Activated CD8-positive, alpha-beta T cell treated with anti-CD3 and anti-CD28 coated beads for 36 hours (primary cell): ENCODE results near the gene ARHGAP25. TPM values are rescaled to one million over a fixed set of nuclear protein-coding genes. Genes with fewer than 3 reads are reported as not detected.

Source experiments
- ATAC-seq: fragments of 200-7000 bp; cut with Tn5 transposase; one replicate; pipeline ENCODE4 v1.10.0; 2021; ENCODE audit warnings: mild to moderate bottlenecking, moderate library complexity
- CTCF ChIA-PET: fragments of 350-600 bp; sonication (Branson Sonifier 250); formaldehyde crosslinking; loops from one replicate; lab custom pipeline; 2021; ENCODE audit warnings: antibody characterized with exemption; lab: Charles Lee
- POLR2A ChIA-PET: fragments of 350-600 bp; sonication (Branson Sonifier 250); formaldehyde crosslinking; loops from one replicate; lab custom pipeline; 2021; ENCODE audit warnings: antibody characterized with exemption; lab: Charles Lee
- DNase-seq: peaks from one replicate; pipeline ENCODE4 v3.0.0-alpha.2; 2020
- H3K27ac Mint-ChIP-seq: one replicate; pipeline ENCODE4 v1.8.0; 2021; ENCODE audit warnings: mild to moderate bottlenecking, mixed read lengths
- H3K27me3 Mint-ChIP-seq: one replicate; pipeline ENCODE4 v1.8.0; 2021; ENCODE audit warnings: mixed read lengths
- H3K36me3 Mint-ChIP-seq: one replicate; pipeline ENCODE4 v1.8.0; 2021; ENCODE audit warnings: low read depth, mixed read lengths
- H3K4me1 Mint-ChIP-seq: one replicate; pipeline ENCODE4 v1.8.0; 2021; ENCODE audit warnings: low read depth, mixed read lengths
- H3K4me3 Mint-ChIP-seq: one replicate; pipeline ENCODE4 v1.8.0; 2021; ENCODE audit warnings: mild to moderate bottlenecking, moderate library complexity, mixed read lengths
- H3K9me3 Mint-ChIP-seq: one replicate; pipeline ENCODE4 v1.8.0; 2021; ENCODE audit warnings: mixed read lengths
- intact Hi-C: fragments of 100-400 bp; cut with micrococcal nuclease; formaldehyde crosslinking; loops from one replicate; pipeline ENCODE4 v1.10.0; 2022
- total RNA-seq, 2 experiments: library from RNA; stranded (reverse); gene quantifications; one replicate each; pipeline ENCODE4 v1.2.3, GENCODE V29; 2021
- TF ChIP-seq, protein P1 (sequence below): fragments of 200-600 bp; IDR thresholded peaks from one replicate; pipeline ENCODE4 v1.8.0; 2022; ENCODE audit warnings: antibody characterized with exemption, mild to moderate bottlenecking

ARHGAP25 gene
- total RNA-seq, 2 experiments from 2014 or later: 59.3 to 61.5 TPM

DNA sequence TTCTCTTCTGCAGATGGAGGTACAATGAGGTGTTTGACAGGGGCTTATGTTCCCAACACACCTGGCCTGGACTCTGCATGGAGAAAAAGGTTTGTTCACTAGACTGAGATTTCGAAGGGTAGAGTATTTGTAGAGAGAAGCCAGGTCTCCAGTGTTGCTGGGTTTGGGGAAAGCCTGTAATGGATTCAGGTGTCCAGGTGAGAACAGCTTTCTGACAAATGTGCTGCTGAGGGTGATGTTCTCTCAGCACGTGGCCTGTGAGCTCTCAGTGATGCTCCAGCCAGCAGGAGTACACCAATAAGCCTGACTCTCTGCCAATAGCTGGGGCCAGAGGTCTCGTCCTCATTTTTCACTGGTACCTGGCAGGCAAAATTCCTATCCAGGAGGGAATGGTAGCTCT, 43.8 kb upstream of the ARHGAP25 start:
- POLR2A ChIA-PET: interaction anchor here (1.2 to 1.6 kb wide), 2 partner anchors 9 to 18 kb away, joined by 3 to 4 read pairs; no protein-coding TSS in a partner anchor
- Mint-ChIP-seq H3K4me3 (no peak overlapping the region), H3K27ac (no peak overlapping the region), H3K36me3 (no peaks in the 10 kb centered on the region), H3K9me3 (no peaks in the 10 kb centered on the region), H3K27me3 (peaks cover 7% of the 10 kb centered on the region), H3K4me1 (peaks cover 21% of the 10 kb centered on the region)
- TF ChIP-seq, protein P1, sequence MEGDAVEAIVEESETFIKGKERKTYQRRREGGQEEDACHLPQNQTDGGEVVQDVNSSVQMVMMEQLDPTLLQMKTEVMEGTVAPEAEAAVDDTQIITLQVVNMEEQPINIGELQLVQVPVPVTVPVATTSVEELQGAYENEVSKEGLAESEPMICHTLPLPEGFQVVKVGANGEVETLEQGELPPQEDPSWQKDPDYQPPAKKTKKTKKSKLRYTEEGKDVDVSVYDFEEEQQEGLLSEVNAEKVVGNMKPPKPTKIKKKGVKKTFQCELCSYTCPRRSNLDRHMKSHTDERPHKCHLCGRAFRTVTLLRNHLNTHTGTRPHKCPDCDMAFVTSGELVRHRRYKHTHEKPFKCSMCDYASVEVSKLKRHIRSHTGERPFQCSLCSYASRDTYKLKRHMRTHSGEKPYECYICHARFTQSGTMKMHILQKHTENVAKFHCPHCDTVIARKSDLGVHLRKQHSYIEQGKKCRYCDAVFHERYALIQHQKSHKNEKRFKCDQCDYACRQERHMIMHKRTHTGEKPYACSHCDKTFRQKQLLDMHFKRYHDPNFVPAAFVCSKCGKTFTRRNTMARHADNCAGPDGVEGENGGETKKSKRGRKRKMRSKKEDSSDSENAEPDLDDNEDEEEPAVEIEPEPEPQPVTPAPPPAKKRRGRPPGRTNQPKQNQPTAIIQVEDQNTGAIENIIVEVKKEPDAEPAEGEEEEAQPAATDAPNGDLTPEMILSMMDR: no peak
- intact Hi-C loops: no loop called here
- no peak for DNase-seq
- CTCF ChIA-PET: interaction anchor here (0.7 to 2.8 kb wide), 7 partner anchors 12 to 227 kb away, joined by 3 to 22 read pairs (median 3); no protein-coding TSS in a partner anchor
- no peak for ATAC-seq

- Mint-ChIP-seq H3K27ac (no peak overlapping the region), H3K4me1 (peaks cover 21% of the 10 kb centered on the region), H3K9me3 (no peaks in the 10 kb centered on the region), H3K36me3 (no peaks in the 10 kb centered on the region), H3K27me3 (peaks cover 7% of the 10 kb centered on the region), H3K4me3 (no peak overlapping the region)
- CTCF ChIA-PET: interaction anchor here (0.8 to 2.8 kb wide), 3 partner anchors 10 to 18 kb away, joined by 3 to 10 read pairs (median 4); no protein-coding TSS in a partner anchor
- POLR2A ChIA-PET: no interaction called here
- intact Hi-C loops: no loop called here
- DNase-seq: no peak
- ATAC-seq: no peak
- TF ChIP-seq, protein P1: no peak
These were observed 42.1 kb upstream of the ARHGAP25 start for GRCh38 chr2:68692511-68692910.

GRCh38 chr2:68693951-68694350, 40.7 kb upstream of the ARHGAP25 start:
- POLR2A ChIA-PET: no interaction called here
- peaks cover 19% of the 10 kb centered on the region for H3K4me1 Mint-ChIP-seq
- intact Hi-C loops: no loop called here
- H3K27me3 Mint-ChIP-seq: peaks cover 7% of the 10 kb centered on the region
- ATAC-seq (no peak), DNase-seq (no peak)
- CTCF ChIA-PET: interaction anchor here (0.9 kb wide), 1 partner anchor 15 kb away, joined by 4 read pairs; no protein-coding TSS in a partner anchor
- TF ChIP-seq, protein P1: no peak
- no peaks in the 10 kb centered on the region for H3K36me3 Mint-ChIP-seq
- no peak overlapping the region for H3K27ac Mint-ChIP-seq
- no peaks in the 10 kb centered on the region for H3K9me3 Mint-ChIP-seq
- H3K4me3 Mint-ChIP-seq: no peak overlapping the region

DNA sequence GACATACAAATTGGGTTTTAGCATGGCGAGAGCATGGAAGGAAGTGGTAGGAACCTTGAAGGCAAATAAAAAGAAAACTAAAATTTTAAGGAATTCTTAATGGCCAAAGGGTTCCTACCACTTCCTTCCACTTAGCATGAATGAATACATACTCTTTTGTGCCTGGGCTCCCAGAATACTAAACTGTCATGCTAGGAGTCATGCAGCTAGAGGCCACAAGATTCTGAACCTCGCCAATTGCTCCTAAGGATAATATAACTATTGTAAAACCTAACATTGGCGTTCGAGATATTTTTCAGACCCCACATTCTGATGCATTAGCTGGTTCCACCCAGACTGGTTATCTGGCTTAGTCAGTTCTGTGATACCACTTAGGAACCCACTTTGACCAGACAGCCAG, 38.6 kb upstream of the ARHGAP25 start:
- POLR2A ChIA-PET: no interaction called here
- Mint-ChIP-seq H3K36me3 (no peaks in the 10 kb centered on the region), H3K27me3 (peaks cover 7% of the 10 kb centered on the region), H3K9me3 (peaks cover 2% of the 10 kb centered on the region), H3K4me1 (no peaks in the 10 kb centered on the region), H3K4me3 (no peak overlapping the region), H3K27ac (no peak overlapping the region)
- intact Hi-C loops: no loop called here
- no peak for ATAC-seq
- CTCF ChIA-PET: interaction anchor here (1.4 to 1.9 kb wide), 2 partner anchors 13 to 20 kb away, joined by 4 to 9 read pairs; no protein-coding TSS in a partner anchor
- DNase-seq: no peak
- TF ChIP-seq, protein P1: no peak

- Mint-ChIP-seq H3K27ac (no peak overlapping the region), H3K27me3 (peaks cover 7% of the 10 kb centered on the region), H3K36me3 (no peaks in the 10 kb centered on the region), H3K4me3 (no peak overlapping the region), H3K9me3 (peaks cover 2% of the 10 kb centered on the region), H3K4me1 (no peaks in the 10 kb centered on the region)
- intact Hi-C loops: no loop called here
- ChIA-PET POLR2A (no interaction called here), CTCF (interaction anchor here (1.4 to 1.9 kb wide), 2 partner anchors 12 to 20 kb away, joined by 4 to 9 read pairs; no protein-coding TSS in a partner anchor)
- no peak for ATAC-seq
- TF ChIP-seq, protein P1: no peak
- no peak for DNase-seq
These were observed 38.1 kb upstream of the ARHGAP25 start for GRCh38 chr2:68696554-68696953.
